ENCODE measurements around the gene OBSCN.

GRCh38 chr1:228373681-228374571 lies 166.1 kb downstream of the OBSCN start:
- no peak for TF ChIP-seq CTCF (IDR thresholded peaks at IDR 0.05)
- no peak for TF ChIP-seq POLR2A (IDR thresholded peaks at IDR 0.05)
- no peak for TF ChIP-seq POLR2AphosphoS5 (IDR thresholded peaks at IDR 0.05)

Measured in prostate gland (tissue), 2 donors.